GM21825 (cell line): Measurements from ENCODE around the gene OTOG.

Experiments
- ATAC-seq: cut with Tn5 transposase; IDR thresholded peaks from one replicate; pipeline ENCODE4 v1.9.1; 2021; ENCODE audit warnings: mild to moderate bottlenecking, moderate library complexity; ENCODE audit not compliant: unreplicated experiment

The OTOG gene

DNA sequence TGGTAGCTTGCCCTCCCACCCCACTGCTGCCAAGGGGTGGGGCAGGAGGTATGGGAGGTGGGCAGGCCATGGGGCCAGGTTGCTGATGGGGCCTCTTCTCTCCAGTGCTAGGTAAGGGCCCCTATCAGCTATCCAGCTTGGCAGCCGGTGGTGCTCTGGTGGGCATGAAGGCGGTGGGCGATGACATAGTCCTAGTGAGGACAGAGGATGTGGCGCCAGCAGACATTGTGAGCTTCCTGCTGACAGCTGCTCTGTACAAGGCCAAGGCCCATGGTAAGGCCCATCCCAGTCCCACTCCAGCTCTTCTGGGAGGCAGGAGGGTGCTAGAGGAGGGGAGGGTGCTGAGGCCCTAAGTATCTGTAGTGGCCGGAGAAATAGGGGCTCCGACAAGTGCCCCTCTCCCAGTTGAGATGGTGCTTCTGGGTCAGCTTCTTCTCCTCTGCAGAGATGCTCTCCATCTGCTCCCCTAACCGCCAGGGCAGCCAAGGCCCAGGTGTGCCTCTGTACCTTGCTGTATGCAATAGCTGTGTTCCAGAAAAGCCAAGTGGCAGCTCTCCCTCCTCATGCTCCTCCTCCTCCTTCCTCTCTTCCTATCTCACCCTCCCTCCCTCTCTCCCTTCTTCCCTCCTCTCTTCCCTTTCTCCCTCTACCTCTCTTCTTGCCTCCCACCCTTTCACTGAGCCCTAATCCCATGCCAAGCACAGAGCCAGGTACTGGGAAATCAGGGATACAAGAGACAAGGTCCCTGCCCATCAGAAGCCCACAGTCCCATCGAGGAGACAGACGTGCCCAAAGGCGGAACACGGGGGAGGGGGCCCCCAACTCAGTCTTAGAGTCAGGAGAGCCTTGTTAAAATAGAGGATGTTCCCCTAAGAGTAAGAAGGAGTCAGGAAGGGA, 55.3 kb downstream of the OTOG start:
- no peak for ATAC-seq

GRCh38 chr11:17603056-17603825, 56.2 kb downstream of the OTOG start:
- no peak for ATAC-seq

GRCh38 chr11:17604201-17604914, 57.3 kb downstream of the OTOG start:
- no peak for ATAC-seq

GRCh38 chr11:17604915-17605233, 57.8 kb downstream of the OTOG start:
- ATAC-seq = no peak

GRCh38 chr11:17605651-17606122, 58.6 kb downstream of the OTOG start:
- no peak for ATAC-seq

DNA sequence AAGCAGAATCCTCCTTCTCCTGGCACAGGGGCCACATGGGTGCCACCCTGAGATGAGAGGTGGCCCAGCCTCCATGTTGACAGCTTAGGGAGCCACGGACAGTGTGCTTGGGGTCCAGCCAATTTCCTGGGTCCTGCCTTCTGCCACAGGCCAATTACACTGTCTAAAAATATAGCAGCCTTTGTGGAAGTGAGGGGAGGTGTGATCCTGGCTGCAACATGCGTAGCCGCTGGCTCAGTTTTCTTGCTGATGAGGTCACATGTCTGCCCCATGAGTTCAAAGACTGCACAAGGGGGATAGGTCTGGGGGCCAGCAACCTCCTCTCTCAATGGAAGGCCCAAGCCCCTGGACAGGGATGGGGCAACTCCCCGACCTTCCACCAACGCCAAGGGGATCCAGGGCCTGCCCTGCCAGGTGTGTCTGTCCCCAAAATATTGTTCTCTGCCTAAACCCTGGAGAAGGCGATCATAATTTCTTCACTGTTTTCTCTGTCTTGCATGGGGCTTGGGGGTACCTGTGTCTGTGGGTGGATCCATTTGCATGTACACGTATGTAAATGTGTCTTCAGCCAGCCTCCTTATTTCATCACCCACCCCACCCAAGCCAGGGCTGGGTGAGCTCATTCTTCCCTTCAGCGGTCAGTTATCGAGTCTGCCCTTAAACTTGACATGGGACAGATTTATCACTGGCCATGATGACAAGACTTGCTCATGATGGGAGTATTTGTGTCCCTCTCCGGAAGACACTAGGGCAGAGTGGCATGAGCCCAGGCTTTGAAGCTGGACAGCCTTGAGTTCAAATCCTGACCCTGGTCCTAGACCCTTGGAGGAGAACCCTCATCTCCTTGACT, 59.4 kb downstream of the OTOG start:
- ATAC-seq = no peak

DNA sequence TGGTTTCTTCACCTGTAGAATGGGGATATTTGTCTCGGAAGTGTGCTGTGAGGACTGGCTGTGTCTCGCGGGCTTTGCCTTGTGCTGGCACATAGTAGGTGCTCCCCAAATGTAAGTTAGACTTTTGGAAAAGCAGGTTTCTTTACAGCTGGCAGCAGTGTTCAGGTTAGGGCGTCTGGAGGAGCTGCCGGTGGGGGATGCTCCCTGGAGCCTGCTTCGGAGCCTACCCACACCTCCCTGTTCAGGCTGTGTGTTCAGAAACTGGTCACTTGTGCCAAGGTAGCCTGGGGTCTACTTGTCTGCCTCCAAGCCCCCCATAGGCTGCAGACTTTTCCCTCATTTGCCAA, 60.0 kb downstream of the OTOG start:
- no peak for ATAC-seq

- no peak for ATAC-seq
Observed at GRCh38 chr11:17607591-17608570, 60.8 kb downstream of the OTOG start.

DNA sequence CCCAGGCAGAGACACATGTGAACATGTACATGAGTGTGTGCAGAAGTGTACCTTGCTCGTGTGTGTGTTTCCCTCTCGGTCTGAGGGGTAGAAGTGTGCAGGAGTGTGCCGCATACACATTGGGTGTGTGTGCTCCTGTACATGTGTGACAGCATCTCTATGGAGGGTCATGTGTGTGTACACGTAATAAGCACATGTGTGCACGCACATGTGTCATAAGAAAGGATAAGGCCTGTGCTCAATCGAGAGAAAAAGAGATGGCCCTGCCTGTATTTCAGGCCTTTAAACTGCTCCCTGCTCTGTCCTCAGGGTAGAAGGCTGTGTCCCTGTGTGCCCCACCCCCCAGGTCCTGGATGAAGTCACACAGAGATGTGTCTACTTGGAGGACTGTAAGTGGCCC, 61.8 kb downstream of the OTOG start:
- ATAC-seq = no peak

DNA sequence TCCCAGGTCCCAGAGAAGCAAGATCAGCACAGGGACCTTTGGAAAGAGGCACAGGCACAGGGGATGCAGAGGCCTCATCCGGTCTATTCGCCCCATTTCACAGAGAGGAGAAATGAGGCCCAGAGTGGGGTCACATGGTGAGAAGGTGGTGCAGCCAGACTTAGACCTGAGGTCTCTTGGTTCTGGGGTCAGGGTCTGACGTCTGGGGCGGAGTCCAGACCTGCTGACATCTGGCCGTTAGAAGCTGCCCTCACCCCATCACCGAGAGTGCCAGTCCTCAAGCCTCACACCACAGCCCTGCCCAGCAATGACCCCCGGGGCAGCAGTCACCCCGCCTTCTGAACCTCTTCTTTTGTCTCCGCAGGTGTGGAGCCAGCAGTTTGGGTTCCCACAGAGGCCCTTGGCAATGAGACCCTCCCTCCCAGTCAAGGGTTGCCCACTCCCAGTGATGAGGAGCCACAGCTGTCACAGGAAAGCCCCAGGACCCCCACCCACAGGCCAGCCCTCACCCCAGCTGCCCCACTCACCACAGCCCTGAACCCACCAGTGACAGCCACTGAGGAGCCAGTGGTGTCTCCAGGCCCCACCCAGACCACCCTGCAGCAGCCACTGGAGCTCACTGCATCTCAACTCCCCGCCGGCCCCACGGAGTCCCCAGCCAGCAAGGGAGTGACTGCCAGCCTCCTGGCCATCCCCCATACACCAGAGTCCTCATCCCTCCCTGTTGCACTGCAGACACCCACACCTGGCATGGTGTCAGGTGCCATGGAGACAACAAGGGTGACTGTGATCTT, 62.4 kb downstream of the OTOG start:
- no peak for ATAC-seq

DNA sequence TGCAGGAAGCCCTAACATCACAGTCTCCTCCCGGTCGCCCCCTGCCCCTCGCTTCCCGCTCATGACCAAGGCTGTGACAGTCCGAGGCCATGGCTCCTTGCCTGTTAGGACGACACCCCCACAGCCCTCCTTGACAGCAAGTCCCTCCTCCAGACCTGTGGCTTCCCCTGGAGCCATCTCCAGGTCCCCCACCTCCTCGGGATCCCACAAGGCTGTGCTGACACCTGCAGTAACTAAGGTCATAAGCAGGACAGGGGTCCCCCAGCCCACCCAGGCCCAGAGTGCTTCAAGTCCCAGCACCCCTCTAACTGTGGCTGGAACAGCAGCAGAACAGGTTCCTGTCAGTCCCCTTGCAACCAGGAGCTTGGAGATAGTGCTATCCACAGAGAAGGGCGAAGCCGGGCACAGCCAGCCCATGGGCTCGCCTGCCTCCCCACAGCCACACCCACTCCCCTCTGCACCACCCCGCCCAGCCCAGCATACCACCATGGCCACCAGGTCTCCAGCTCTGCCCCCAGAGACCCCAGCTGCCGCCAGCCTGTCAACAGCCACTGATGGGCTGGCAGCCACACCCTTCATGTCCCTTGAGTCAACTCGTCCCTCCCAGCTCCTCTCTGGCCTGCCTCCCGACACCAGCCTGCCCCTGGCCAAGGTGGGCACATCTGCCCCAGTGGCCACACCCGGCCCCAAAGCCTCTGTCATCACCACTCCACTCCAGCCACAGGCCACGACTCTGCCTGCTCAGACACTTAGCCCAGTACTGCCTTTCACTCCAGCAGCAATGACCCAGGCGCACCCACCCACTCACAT, 63.2 kb downstream of the OTOG start:
- ATAC-seq = no peak

- ATAC-seq = no peak
Observed at GRCh38 chr11:17611049-17611448, 64.0 kb downstream of the OTOG start.

DNA sequence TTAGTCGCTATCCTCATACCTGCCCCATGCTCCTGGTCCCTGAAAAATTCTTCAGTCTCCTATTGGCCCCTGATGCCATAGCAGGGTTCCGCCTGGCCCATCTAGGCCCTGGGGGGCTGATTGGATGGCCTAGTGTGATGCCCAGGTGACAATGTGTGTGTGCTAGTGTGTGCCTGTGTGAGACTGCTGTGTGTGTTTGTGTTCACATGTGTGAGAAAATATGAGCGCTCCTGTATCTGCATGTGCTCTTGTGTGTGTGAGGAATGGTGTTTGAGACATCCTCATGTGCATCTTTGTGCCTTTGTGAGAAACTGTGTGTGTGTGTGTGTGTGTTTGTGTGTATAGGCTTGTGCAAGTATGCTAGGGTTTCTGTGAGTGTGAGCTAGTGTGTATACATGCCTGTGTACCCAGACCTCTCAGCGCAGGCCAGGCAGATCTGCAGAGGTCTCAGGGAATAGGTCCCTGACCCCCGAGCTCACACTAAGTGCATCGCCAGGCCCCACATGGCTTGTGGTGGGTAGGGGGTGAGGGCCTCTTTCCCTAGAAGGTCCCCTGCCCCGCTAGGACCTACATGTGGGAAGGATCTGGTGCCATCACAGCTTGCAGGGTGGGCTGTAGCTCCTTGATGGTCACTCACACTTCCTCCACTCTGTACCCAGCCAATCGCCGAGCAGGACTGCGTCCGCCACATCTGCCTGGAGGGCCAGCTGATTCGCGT, 64.6 kb downstream of the OTOG start:
- no peak for ATAC-seq

- no peak for ATAC-seq
Observed at GRCh38 chr11:17612221-17613188, 65.4 kb downstream of the OTOG start.

- ATAC-seq = no peak
Observed at GRCh38 chr11:17613428-17613962, 66.4 kb downstream of the OTOG start.

- ATAC-seq = no peak
Observed at GRCh38 chr11:17613983-17614382, 66.9 kb downstream of the OTOG start.
